ENCODE measurements around the gene PPP1R1C. TPM values are rescaled to one million over a fixed set of nuclear protein-coding genes. Genes with fewer than 3 reads are reported as not detected.

The PPP1R1C gene
- total RNA-seq, 4 donors from 2014 or later = 0.58 TPM; not detected in 3

DNA sequence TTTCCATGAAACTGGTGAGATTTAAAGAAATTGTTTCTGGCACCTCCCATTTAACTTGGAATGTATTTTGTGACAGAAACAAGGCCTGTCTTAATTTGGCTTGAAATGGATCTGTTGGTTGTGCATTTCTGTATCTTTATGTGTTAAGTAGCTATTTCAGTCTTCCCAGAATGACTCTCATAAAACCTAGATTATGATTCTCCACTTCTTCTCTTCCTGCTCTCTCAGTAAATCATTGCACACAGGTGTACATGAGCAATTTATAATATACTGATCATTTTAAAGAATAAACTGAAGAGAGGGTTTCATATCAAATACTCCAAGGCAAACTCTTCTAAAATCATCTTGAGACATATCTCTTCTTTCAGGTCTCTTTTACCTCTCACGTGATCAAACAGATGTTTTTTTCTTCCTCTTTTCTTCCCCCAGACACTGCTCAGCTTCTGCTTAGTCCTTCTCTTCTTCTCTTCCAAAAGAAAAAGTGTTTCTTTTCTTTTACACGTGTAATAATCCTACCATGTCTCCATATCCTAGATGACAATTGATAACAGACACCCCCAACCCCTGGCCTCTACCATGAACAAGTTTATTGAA is 112.0 kb downstream of the PPP1R1C start:
- H3K4me1 ChIP-seq = no peaks in the 10 kb centered on the region
- TF ChIP-seq EP300 (IDR thresholded peaks at IDR 0.05) (no peak), POLR2A (IDR thresholded peaks at IDR 0.05) (no peak)
- 56 to 60% methylated on average over 2 of the region's 2 CpGs for WGBS, 2 donors (ENCODE audit: low coverage in 1 of 2)
- H3K27me3 ChIP-seq = no peaks in the 10 kb centered on the region
- ATAC-seq = no peak
- no peak overlapping the region for H3K27ac ChIP-seq
- H3K4me3 ChIP-seq = no peak overlapping the region
- H3K9me3 ChIP-seq = peaks cover 0 to 10% (median 0%) of the 10 kb centered on the region in 3 donors
- H3K36me3 ChIP-seq = no peaks in the 10 kb centered on the region

DNA sequence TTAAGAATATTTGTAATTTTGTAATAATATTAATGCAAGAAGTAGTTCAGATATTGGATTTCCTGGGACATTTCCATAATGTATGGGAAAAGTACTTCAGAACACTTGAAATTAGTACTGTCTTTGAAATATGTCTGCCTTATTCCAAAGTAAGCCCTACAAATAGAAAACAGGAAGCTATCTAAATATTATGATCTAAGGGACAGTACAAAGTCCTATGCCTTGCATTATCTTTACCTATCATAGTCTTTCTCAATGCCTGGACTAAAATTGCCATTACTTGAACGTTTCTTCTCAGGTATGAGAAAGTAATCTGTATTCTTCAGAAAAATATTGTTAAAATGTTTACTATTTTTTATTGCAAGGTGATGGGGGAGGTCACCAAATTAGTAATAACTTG is 113.0 kb downstream of the PPP1R1C start:
- Histone ChIP-seq H3K4me3 (no peak overlapping the region), H3K9me3 (peaks cover 0 to 2% (median 0%) of the 10 kb centered on the region in 3 donors), H3K4me1 (no peaks in the 10 kb centered on the region), H3K36me3 (no peaks in the 10 kb centered on the region), H3K27ac (no peak overlapping the region), H3K27me3 (no peaks in the 10 kb centered on the region)
- TF ChIP-seq POLR2AphosphoS5 (IDR thresholded peaks at IDR 0.05) = no peak
- TF ChIP-seq EP300 (IDR thresholded peaks at IDR 0.05) = no peak
- TF ChIP-seq POLR2A (IDR thresholded peaks at IDR 0.05) = no peak
- TF ChIP-seq, protein P1, sequence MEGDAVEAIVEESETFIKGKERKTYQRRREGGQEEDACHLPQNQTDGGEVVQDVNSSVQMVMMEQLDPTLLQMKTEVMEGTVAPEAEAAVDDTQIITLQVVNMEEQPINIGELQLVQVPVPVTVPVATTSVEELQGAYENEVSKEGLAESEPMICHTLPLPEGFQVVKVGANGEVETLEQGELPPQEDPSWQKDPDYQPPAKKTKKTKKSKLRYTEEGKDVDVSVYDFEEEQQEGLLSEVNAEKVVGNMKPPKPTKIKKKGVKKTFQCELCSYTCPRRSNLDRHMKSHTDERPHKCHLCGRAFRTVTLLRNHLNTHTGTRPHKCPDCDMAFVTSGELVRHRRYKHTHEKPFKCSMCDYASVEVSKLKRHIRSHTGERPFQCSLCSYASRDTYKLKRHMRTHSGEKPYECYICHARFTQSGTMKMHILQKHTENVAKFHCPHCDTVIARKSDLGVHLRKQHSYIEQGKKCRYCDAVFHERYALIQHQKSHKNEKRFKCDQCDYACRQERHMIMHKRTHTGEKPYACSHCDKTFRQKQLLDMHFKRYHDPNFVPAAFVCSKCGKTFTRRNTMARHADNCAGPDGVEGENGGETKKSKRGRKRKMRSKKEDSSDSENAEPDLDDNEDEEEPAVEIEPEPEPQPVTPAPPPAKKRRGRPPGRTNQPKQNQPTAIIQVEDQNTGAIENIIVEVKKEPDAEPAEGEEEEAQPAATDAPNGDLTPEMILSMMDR (IDR thresholded peaks at IDR 0.05) = no peak
- no peak for ATAC-seq
- 71 to 80% methylated on average over 1 of the region's 1 CpG for WGBS, 2 donors (ENCODE audit: low coverage in 1 of 2)

DNA sequence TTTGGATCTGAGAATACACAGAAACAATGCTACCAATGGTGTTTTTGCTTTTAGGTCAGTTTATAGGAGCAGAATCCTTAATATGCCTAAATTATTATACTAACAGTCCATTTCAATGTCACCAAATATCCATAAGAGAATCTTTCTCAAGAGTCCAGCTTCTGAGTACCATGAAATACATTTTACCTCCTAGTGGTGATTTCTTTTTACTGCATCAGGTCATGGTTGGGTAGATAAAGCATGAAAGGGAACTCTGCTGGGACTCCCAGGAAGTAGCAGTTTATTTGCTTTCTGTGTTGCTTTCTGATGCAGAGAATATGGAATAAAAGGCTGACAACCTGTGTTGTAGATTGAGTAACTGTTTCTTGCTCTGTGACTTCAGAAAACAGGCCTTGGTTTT is 115.6 kb downstream of the PPP1R1C start:
- Histone ChIP-seq H3K4me1 (no peaks in the 10 kb centered on the region), H3K27me3 (no peaks in the 10 kb centered on the region), H3K36me3 (no peaks in the 10 kb centered on the region), H3K9me3 (no peaks in the 10 kb centered on the region), H3K4me3 (no peak overlapping the region), H3K27ac (no peak overlapping the region)
- TF ChIP-seq EP300 (IDR thresholded peaks at IDR 0.05) = no peak
- TF ChIP-seq, protein P1 (IDR thresholded peaks at IDR 0.05) = no peak
- no peak for ATAC-seq

DNA sequence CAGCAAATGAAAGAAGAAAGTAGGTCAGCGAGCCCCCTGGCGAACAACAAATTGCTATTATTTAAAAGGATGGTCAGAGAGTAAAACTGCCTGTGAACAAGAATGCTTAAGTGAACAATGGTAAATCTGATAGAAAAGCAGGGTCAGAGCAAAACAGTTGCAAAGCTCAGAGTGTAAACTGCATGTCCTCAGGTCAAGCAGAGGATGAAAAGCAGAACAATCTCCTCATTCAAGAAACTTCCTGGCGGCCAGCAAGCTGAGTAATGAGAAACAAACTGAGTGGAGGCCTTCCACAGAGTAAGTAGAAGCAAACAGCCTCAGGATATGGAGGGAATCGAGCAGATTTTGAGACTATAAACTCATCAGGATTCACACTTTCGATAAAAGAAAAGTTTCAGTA is 117.9 kb downstream of the PPP1R1C start:
- Histone ChIP-seq H3K9me3 (no peaks in the 10 kb centered on the region), H3K36me3 (no peaks in the 10 kb centered on the region), H3K4me1 (no peaks in the 10 kb centered on the region), H3K27ac (no peak overlapping the region), H3K4me3 (no peak overlapping the region), H3K27me3 (no peaks in the 10 kb centered on the region)
- WGBS, 2 donors (ENCODE audit: low coverage in 1 of 2) = 76 to 84% methylated on average over 5 of the region's 5 CpGs
- ATAC-seq = no peak
- TF ChIP-seq, protein P1 (IDR thresholded peaks at IDR 0.05) = no peak
- TF ChIP-seq POLR2AphosphoS5 (IDR thresholded peaks at IDR 0.05) = no peak
- no peak for TF ChIP-seq EP300 (IDR thresholded peaks at IDR 0.05)
- TF ChIP-seq POLR2A (IDR thresholded peaks at IDR 0.05) = no peak

DNA sequence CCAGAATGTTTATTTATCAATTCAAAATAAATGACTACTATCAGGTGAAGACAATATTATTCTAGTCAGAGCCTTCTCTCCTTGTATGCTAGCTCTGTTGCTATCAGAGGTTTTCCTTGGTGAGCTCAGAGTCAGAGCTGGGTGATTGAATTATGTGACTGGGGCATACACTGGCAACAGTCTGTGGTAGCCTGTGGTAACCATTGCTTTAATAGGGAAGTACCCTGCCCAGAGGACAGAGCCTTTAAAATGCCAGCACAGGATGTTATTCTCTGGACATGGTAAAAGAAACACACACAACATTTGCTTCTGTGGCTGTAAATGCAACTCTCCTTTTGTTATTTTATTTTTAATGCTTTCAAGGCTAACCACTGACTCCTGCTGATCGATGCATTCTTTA is 124.7 kb downstream of the PPP1R1C start:
- 73% methylated on average over 1 of the region's 1 CpG; no CpG with 5 or more reads in 1 of the 2 donors for WGBS, 2 donors (ENCODE audit: low coverage in 1 of 2)
- ATAC-seq = no peak
- Histone ChIP-seq H3K4me3 (no peak overlapping the region), H3K36me3 (no peaks in the 10 kb centered on the region), H3K27me3 (no peaks in the 10 kb centered on the region), H3K9me3 (no peaks in the 10 kb centered on the region), H3K4me1 (no peaks in the 10 kb centered on the region), H3K27ac (no peak overlapping the region)
- TF ChIP-seq POLR2AphosphoS5 (IDR thresholded peaks at IDR 0.05) (no peak), EP300 (IDR thresholded peaks at IDR 0.05) (no peak), POLR2A (IDR thresholded peaks at IDR 0.05) (no peak)
- TF ChIP-seq, protein P1 (IDR thresholded peaks at IDR 0.05) = no peak

Data from gastroesophageal sphincter (tissue), 4 donors.